Putamen (tissue), 1 donor: ENCODE measurements around the gene C1GALT1C1L.
"Not testable (repeated sequence)": the region's sequence is repeated elsewhere in the genome, so short reads cannot be mapped to it uniquely, and the experiment has no call there.

Experiments used
- DNase-seq: peaks from one replicate; pipeline ENCODE4 v3.0.0-alpha.2; 2016; ENCODE audit warnings: low spot score

The C1GALT1C1L gene

GRCh38 chr2:43653506-43653905, 22.7 kb downstream of the C1GALT1C1L start:
- DNase-seq: no peak

- no peak for DNase-seq
These were observed 27.1 kb downstream of the C1GALT1C1L start for GRCh38 chr2:43648994-43649701.

GRCh38 chr2:43643680-43644079, 32.5 kb downstream of the C1GALT1C1L start:
- no peak for DNase-seq

GRCh38 chr2:43642363-43642762, 33.9 kb downstream of the C1GALT1C1L start:
- no peak for DNase-seq

- peak; percentile 79 for DNase-seq
These were observed 39.0 kb downstream of the C1GALT1C1L start, which contains the start of gene PLEKHH2 for GRCh38 chr2:43637030-43637803. TSS of gene PLEKHH2 (plus strand) at chr2:43637260. CDS start at chr2:43644674, 7,414 bp downstream.

- no peak for DNase-seq
These were observed 39.6 kb downstream of the C1GALT1C1L start for GRCh38 chr2:43636621-43637020.

- DNase-seq: not testable (repeated sequence)
These were observed 40.1 kb downstream of the C1GALT1C1L start for GRCh38 chr2:43636153-43636552.

GRCh38 chr2:43634604-43635306, 41.5 kb downstream of the C1GALT1C1L start:
- DNase-seq: peak; percentile 17

- no peak for DNase-seq
These were observed 44.5 kb downstream of the C1GALT1C1L start for GRCh38 chr2:43631618-43632317.
